Neural cell (in vitro differentiated cells): ENCODE measurements around the gene TESMIN. TPM values are rescaled to one million over a fixed set of nuclear protein-coding genes. Genes with fewer than 3 reads are reported as not detected.

ENCODE experiments used
- H2AFZ ChIP-seq: fragments of 200-600, 300-800 bp; sonication (generic), shearing (Covaris generic); 2 replicates; pipeline ENCODE4 v1.6.0; 2014; ENCODE audit warnings: low read depth, mild to moderate bottlenecking, antibody characterized with exemption, low read length, moderate library complexity
- H3F3A ChIP-seq: fragments of 200-600 bp; shearing (Covaris generic); 2 replicates; pipeline ENCODE4 v1.6.1; 2016; ENCODE audit warnings: mild to moderate bottlenecking, moderate library complexity, mixed read lengths, antibody characterized with exemption, low read length; ENCODE audit not compliant: insufficient read depth, poor library complexity, severe bottlenecking
- H3K27ac ChIP-seq: fragments of 200-600, 300-800 bp; sonication (generic), shearing (Covaris generic); 2 replicates; pipeline ENCODE4 v1.5.1; 2014; ENCODE audit warnings: mild to moderate bottlenecking, low read length, moderate library complexity
- H3K27me3 ChIP-seq: fragments of 300-800, 200-600 bp; sonication (generic), shearing (Covaris generic); 2 replicates; pipeline ENCODE4 v1.6.0; 2014; ENCODE audit warnings: mild to moderate bottlenecking, low read depth, low read length, moderate library complexity; ENCODE audit not compliant: insufficient read depth
- H3K36me3 ChIP-seq: fragments of 300-800, 200-600 bp; sonication (generic), shearing (Covaris generic); 2 replicates; pipeline ENCODE4 v1.5.1; 2014; ENCODE audit warnings: mild to moderate bottlenecking, antibody characterized with exemption, low read length, moderate library complexity; ENCODE audit not compliant: insufficient read depth
- H3K4me2 ChIP-seq: fragments of 300-800, 200-600 bp; sonication (generic), shearing (Covaris generic); 2 replicates; pipeline ENCODE4 v1.6.0; 2014; ENCODE audit warnings: mild to moderate bottlenecking, low read length
- H3K4me3 ChIP-seq: fragments of 300-800, 200-600 bp; sonication (generic), shearing (Covaris generic); 2 replicates; pipeline ENCODE4 v1.5.1; 2014; ENCODE audit warnings: mild to moderate bottlenecking, low read length, moderate library complexity
- H3K79me2 ChIP-seq: fragments of 200-600 bp; shearing (Covaris generic); replicated peaks from 2 replicates; pipeline ENCODE4 v1.6.0; 2014; ENCODE audit warnings: mild to moderate bottlenecking, low read length, moderate library complexity; ENCODE audit not compliant: insufficient read depth
- H3K9ac ChIP-seq: fragments of 300-800, 200-600 bp; sonication (generic), shearing (Covaris generic); 2 replicates; pipeline ENCODE4 v1.6.1; 2016; ENCODE audit warnings: mild to moderate bottlenecking, low read length, mixed read lengths
- H3K9me2 ChIP-seq: fragments of 200-600 bp; shearing (Covaris generic); 2 replicates; pipeline ENCODE4 v1.6.1; 2016; ENCODE audit warnings: mild to moderate bottlenecking, low read length, mixed read lengths; ENCODE audit not compliant: insufficient read depth
- H3K9me3 ChIP-seq: fragments of 200-600, 300-800 bp; sonication (generic), shearing (Covaris generic); 2 replicates; pipeline ENCODE4 v1.6.1; 2016; ENCODE audit warnings: mild to moderate bottlenecking, mixed run types, low read length, moderate library complexity, mixed read lengths
- H4K20me1 ChIP-seq: fragments of 200-600 bp; shearing (Covaris generic); 2 replicates; pipeline ENCODE4 v1.6.1; 2016; ENCODE audit warnings: mild to moderate bottlenecking, mixed run types; ENCODE audit not compliant: insufficient read depth
- EP300 ChIP-seq: fragments of 450-650 bp; conservative IDR thresholded peaks from 2 replicates; pipeline ENCODE4 v1.6.1; 2014; ENCODE audit warnings: antibody characterized with exemption, mild to moderate bottlenecking, moderate library complexity; ENCODE audit not compliant: poor library complexity, severe bottlenecking
- EZH2 ChIP-seq: fragments of 200-600, 300-800 bp; shearing (Covaris generic), sonication (generic); IDR thresholded peaks from 2 replicates; pipeline ENCODE4 v1.6.1; 2014; ENCODE audit warnings: antibody characterized with exemption, low read length, borderline replicate concordance, mild to moderate bottlenecking; ENCODE audit not compliant: insufficient read depth, poor library complexity, severe bottlenecking
- MXI1 ChIP-seq: fragments of 450-650 bp; conservative IDR thresholded peaks from 2 replicates; pipeline ENCODE4 v1.6.1; 2014; ENCODE audit warnings: antibody characterized with exemption, mild to moderate bottlenecking; ENCODE audit not compliant: poor library complexity, severe bottlenecking
- POLR2AphosphoS5 ChIP-seq: IDR thresholded peaks from 2 replicates; pipeline ENCODE4 v1.6.1; 2012
- RAD21 ChIP-seq: fragments of 450-650 bp; conservative IDR thresholded peaks from 2 replicates; pipeline ENCODE4 v1.6.1; 2014; ENCODE audit warnings: antibody characterized with exemption, mild to moderate bottlenecking, moderate library complexity
- SMC3 ChIP-seq: fragments of 450-650 bp; conservative IDR thresholded peaks from 2 replicates; pipeline ENCODE4 v1.6.1; 2014; ENCODE audit warnings: antibody characterized with exemption, mild to moderate bottlenecking, moderate library complexity; ENCODE audit not compliant: poor library complexity
- TAF1 ChIP-seq: IDR thresholded peaks from 2 replicates; pipeline ENCODE4 v1.6.1; 2012; ENCODE audit warnings: low read depth
- polyA plus RNA-seq: library from polyadenylated mRNA; depleted of rRNA; stranded (reverse); fragments of >200 nt; gene quantifications from 2 replicates; pipeline ENCODE4 v1.2.3, GENCODE V29; 2014
- TF ChIP-seq, protein P1 (sequence below): IDR thresholded peaks from 2 replicates; pipeline ENCODE4 v1.6.1; 2012; ENCODE audit warnings: borderline replicate concordance
- TF ChIP-seq, protein P2 (sequence below): fragments of 450-650 bp; IDR thresholded peaks from 2 replicates; pipeline ENCODE4 v1.5.1; 2014; ENCODE audit warnings: antibody characterized with exemption, mild to moderate bottlenecking, moderate library complexity; ENCODE audit not compliant: poor library complexity, severe bottlenecking

TESMIN gene
- polyA plus RNA-seq, 1 donor from 2014 or later: not detected

DNA sequence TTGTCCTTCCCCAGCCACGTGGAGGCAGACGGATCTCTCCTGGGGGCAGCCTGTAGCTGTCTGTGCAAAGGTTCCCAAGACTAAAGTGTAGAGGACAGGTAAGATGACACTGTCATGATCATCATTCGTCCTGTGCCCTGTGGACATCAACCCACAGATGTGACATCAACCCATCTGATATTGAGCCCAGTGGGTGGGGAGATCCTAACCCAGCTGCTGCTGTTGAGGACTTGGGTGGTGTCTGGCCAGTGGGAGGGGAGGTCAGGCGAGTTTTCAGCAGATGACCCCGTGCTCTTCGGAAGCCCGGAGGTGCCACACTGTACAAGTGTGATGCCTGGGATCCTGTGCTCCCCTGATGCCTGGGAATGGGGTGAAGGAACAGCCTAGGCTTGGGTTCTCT is 68.2 kb downstream of the TESMIN start (continued):
- TF ChIP-seq RAD21 (no peak), SMC3 (no peak)

DNA sequence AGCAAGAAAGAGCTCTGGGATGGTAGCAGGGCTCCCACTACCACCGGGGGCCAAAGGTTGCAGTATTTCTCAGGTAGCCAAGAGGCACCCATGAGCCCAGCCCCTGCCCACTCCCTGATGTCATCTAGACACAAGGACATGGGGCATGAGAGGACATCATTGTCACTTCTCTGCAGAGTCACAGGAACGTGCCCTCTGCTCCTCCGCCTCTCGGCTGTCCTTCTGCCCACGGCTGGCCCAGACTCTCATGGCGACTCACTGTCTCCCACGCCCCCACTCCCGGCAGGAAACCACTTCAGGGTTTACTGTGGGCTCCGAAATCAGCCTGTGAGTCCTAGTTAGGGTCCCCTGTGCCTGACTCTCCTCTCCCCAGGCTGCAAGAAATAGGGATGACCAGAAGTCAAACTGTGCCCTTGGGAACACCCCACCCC is 68.8 kb downstream of the TESMIN start:
- H3K79me2 ChIP-seq: no peaks in the 10 kb centered on the region
- H3K36me3 ChIP-seq: no peaks in the 10 kb centered on the region
- peaks cover 52% of the 10 kb centered on the region for H3K27me3 ChIP-seq
- H3K4me2 ChIP-seq: no peak overlapping the region
- H3K4me3 ChIP-seq: no peak overlapping the region
- TF ChIP-seq, protein P1, sequence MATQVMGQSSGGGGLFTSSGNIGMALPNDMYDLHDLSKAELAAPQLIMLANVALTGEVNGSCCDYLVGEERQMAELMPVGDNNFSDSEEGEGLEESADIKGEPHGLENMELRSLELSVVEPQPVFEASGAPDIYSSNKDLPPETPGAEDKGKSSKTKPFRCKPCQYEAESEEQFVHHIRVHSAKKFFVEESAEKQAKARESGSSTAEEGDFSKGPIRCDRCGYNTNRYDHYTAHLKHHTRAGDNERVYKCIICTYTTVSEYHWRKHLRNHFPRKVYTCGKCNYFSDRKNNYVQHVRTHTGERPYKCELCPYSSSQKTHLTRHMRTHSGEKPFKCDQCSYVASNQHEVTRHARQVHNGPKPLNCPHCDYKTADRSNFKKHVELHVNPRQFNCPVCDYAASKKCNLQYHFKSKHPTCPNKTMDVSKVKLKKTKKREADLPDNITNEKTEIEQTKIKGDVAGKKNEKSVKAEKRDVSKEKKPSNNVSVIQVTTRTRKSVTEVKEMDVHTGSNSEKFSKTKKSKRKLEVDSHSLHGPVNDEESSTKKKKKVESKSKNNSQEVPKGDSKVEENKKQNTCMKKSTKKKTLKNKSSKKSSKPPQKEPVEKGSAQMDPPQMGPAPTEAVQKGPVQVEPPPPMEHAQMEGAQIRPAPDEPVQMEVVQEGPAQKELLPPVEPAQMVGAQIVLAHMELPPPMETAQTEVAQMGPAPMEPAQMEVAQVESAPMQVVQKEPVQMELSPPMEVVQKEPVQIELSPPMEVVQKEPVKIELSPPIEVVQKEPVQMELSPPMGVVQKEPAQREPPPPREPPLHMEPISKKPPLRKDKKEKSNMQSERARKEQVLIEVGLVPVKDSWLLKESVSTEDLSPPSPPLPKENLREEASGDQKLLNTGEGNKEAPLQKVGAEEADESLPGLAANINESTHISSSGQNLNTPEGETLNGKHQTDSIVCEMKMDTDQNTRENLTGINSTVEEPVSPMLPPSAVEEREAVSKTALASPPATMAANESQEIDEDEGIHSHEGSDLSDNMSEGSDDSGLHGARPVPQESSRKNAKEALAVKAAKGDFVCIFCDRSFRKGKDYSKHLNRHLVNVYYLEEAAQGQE: no peak
- TF ChIP-seq SMC3 (no peak), TAF1 (no peak), MXI1 (no peak), EP300 (no peak), EZH2 (no peak), RAD21 (no peak), POLR2AphosphoS5 (no peak)
- TF ChIP-seq, protein P2, sequence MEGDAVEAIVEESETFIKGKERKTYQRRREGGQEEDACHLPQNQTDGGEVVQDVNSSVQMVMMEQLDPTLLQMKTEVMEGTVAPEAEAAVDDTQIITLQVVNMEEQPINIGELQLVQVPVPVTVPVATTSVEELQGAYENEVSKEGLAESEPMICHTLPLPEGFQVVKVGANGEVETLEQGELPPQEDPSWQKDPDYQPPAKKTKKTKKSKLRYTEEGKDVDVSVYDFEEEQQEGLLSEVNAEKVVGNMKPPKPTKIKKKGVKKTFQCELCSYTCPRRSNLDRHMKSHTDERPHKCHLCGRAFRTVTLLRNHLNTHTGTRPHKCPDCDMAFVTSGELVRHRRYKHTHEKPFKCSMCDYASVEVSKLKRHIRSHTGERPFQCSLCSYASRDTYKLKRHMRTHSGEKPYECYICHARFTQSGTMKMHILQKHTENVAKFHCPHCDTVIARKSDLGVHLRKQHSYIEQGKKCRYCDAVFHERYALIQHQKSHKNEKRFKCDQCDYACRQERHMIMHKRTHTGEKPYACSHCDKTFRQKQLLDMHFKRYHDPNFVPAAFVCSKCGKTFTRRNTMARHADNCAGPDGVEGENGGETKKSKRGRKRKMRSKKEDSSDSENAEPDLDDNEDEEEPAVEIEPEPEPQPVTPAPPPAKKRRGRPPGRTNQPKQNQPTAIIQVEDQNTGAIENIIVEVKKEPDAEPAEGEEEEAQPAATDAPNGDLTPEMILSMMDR: no peak
- H3K9me3 ChIP-seq: no peaks in the 10 kb centered on the region
- no peak overlapping the region for H3K9ac ChIP-seq
- H2AFZ ChIP-seq: no peak overlapping the region
- H3K9me2 ChIP-seq: no peaks in the 10 kb centered on the region
- no peaks in the 10 kb centered on the region for H4K20me1 ChIP-seq
- H3K27ac ChIP-seq: no peak overlapping the region
- no peaks in the 10 kb centered on the region for H3F3A ChIP-seq

DNA sequence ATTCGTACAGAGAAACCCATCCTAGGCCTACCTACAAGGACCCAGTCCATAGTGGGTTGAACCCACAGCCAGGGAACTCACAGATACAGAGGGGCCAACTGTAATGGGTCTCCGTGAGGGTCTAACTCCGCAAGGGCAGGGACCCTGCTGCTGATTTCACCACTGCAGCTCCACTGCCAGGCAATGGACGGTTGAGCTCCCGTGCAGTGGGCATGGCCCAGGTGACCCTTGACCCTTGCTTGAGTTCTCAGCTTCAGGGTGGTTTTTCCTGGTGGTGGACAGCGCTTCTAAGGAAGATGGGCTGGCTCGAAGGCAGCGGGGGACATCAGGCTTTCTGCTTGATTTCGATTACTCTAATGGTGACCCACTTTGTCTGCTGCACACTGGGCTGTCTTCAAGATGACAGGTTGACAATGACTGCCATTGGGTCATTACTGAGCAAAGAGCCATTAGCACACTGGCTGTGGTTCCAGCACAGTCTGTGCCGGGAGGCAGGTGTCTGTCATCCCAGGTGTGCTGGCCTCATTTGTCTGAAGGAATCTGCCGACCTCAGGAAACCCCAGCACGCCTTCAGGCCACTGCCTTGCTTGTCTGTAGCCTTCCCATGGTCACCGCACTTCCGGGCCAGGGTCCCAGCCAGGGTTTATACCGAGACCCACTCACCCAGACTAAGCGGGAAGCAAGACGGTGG is 70.6 kb downstream of the TESMIN start:
- Histone ChIP-seq H3K36me3 (no peaks in the 10 kb centered on the region), H3K4me3 (no peak overlapping the region), H3K27me3 (peaks cover 35% of the 10 kb centered on the region), H3F3A (no peaks in the 10 kb centered on the region), H3K9me2 (no peaks in the 10 kb centered on the region), H3K9ac (no peak overlapping the region), H2AFZ (no peak overlapping the region), H3K27ac (peak overlapping the region; percentile 44), H3K9me3 (no peaks in the 10 kb centered on the region), H3K4me2 (no peak overlapping the region), H4K20me1 (no peaks in the 10 kb centered on the region), H3K79me2 (no peaks in the 10 kb centered on the region)
- peak; percentile 87 for TF ChIP-seq EP300
- TF ChIP-seq, protein P2: no peak
- peak; percentile 67 for TF ChIP-seq POLR2AphosphoS5
